GM23338 (cell line): ENCODE data around the gene CMSS1. TPM values are rescaled to one million over a fixed set of nuclear protein-coding genes. Genes with fewer than 3 reads are reported as not detected.

Experiments used
- ATAC-seq: fragments of 200-7000 bp; cut with Tn5 transposase; 3 replicates; pipeline ENCODE4 v1.9.1; 2020
- DNase-seq: peaks from one replicate; pipeline ENCODE4 v3.0.0-alpha.2; 2015; ENCODE audit warnings: low spot score
- H2AFZ ChIP-seq: fragments of 200-600 bp; sonication (generic); 2 replicates; pipeline ENCODE4 v1.8.0; 2016; ENCODE audit warnings: antibody characterized with exemption, mild to moderate bottlenecking, moderate library complexity
- H3F3A ChIP-seq: fragments of 200-600 bp; sonication (generic); replicated peaks from 2 replicates; pipeline ENCODE4 v1.8.0; 2017; ENCODE audit warnings: antibody characterized with exemption, mixed run types, low read depth
- H3K27ac ChIP-seq: fragments of 200-600 bp; sonication (generic); 2 replicates; pipeline ENCODE4 v1.6.1; 2016; ENCODE audit warnings: low read depth
- H3K27me3 ChIP-seq: fragments of 200-600 bp; sonication (generic); 2 replicates; pipeline ENCODE4 v1.8.0; 2016; ENCODE audit warnings: mild to moderate bottlenecking, mixed run types, moderate library complexity; ENCODE audit not compliant: insufficient read depth
- H3K36me3 ChIP-seq: fragments of 200-600 bp; sonication (generic); 2 replicates; pipeline ENCODE4 v1.8.0; 2016; ENCODE audit warnings: mild to moderate bottlenecking; ENCODE audit not compliant: insufficient read depth
- H3K4me1 ChIP-seq: fragments of 200-600 bp; sonication (generic); 2 replicates; pipeline ENCODE4 v1.8.0; 2016; ENCODE audit warnings: mild to moderate bottlenecking, moderate library complexity; ENCODE audit not compliant: insufficient read depth
- H3K4me2 ChIP-seq: fragments of 200-600 bp; sonication (generic); 2 replicates; pipeline ENCODE4 v1.7.1; 2017; ENCODE audit warnings: mixed run types
- H3K4me3 ChIP-seq: fragments of 200-600 bp; sonication (generic); 2 replicates; pipeline ENCODE4 v1.6.1; 2016; ENCODE audit warnings: mixed run types
- H3K79me2 ChIP-seq: fragments of 200-600 bp; sonication (generic); replicated peaks from 2 replicates; pipeline ENCODE4 v1.8.0; 2017; ENCODE audit warnings: mild to moderate bottlenecking; ENCODE audit not compliant: insufficient read depth
- H3K9me2 ChIP-seq: fragments of 200-600 bp; sonication (generic); 2 replicates; pipeline ENCODE4 v1.8.0; 2017; ENCODE audit not compliant: insufficient read depth
- H4K20me1 ChIP-seq: fragments of 200-600 bp; sonication (generic); replicated peaks from 2 replicates; pipeline ENCODE4 v1.8.0; 2017; ENCODE audit warnings: mild to moderate bottlenecking; ENCODE audit not compliant: insufficient read depth
- H3K27ac Mint-ChIP-seq: 2 replicates; pipeline ENCODE4 v1.8.0; 2020; ENCODE audit warnings: inconsistent platforms, mild to moderate bottlenecking, moderate library complexity, mixed read lengths
- H3K27me3 Mint-ChIP-seq: 3 replicates; pipeline ENCODE4 v1.8.0; 2022; ENCODE audit warnings: low read depth, mild to moderate bottlenecking, moderate library complexity, mixed read lengths, inconsistent platforms; ENCODE audit not compliant: insufficient read depth, poor library complexity
- H3K36me3 Mint-ChIP-seq: 3 replicates; pipeline ENCODE4 v1.8.0; 2021; ENCODE audit warnings: low read depth, mild to moderate bottlenecking, inconsistent platforms, moderate library complexity, mixed read lengths
- H3K4me1 Mint-ChIP-seq: 3 replicates; pipeline ENCODE4 v1.8.0; 2020; ENCODE audit warnings: mild to moderate bottlenecking, inconsistent platforms, mixed read lengths
- H3K4me3 Mint-ChIP-seq: 3 replicates; pipeline ENCODE4 v1.8.0; 2021; ENCODE audit warnings: moderate library complexity, mild to moderate bottlenecking, inconsistent platforms, mixed read lengths
- H3K9me3 Mint-ChIP-seq: 3 replicates; pipeline ENCODE4 v1.8.0; 2020; ENCODE audit warnings: moderate library complexity, mild to moderate bottlenecking, inconsistent platforms, mixed read lengths
- EZH2 ChIP-seq: fragments of 200-600 bp; sonication (generic); IDR thresholded peaks from one replicate; pipeline ENCODE4 v1.8.0; 2017; ENCODE audit warnings: antibody characterized with exemption, mild to moderate bottlenecking, low read depth; ENCODE audit not compliant: unreplicated experiment
- EZH2phosphoT487 ChIP-seq: fragments of 200-600 bp; sonication (generic); IDR thresholded peaks from one replicate; pipeline ENCODE4 v1.8.1; 2018; ENCODE audit warnings: antibody characterized with exemption; ENCODE audit not compliant: unreplicated experiment
- JUNB ChIP-seq: IDR thresholded peaks from one replicate; pipeline ENCODE4 v1.6.1; 2016; ENCODE audit warnings: antibody characterized with exemption; ENCODE audit not compliant: unreplicated experiment
- NANOG ChIP-seq: IDR thresholded peaks from 2 replicates; pipeline ENCODE4 v1.6.1; 2016; ENCODE audit warnings: antibody characterized with exemption, borderline replicate concordance
- POLR2AphosphoS5 ChIP-seq: IDR thresholded peaks from 2 replicates; pipeline ENCODE4 v1.6.1; 2016; ENCODE audit warnings: antibody characterized with exemption, low read depth
- REST ChIP-seq: IDR thresholded peaks from one replicate; pipeline ENCODE4 v1.6.1; 2018; ENCODE audit warnings: antibody characterized with exemption; ENCODE audit not compliant: unreplicated experiment
- STAT1 ChIP-seq: IDR thresholded peaks from one replicate; pipeline ENCODE4 v1.6.1; 2016; ENCODE audit warnings: antibody characterized with exemption; ENCODE audit not compliant: unreplicated experiment
- ZNF114 ChIP-seq: fragments of 250-450 bp; sonication (Bioruptor Pico); IDR thresholded peaks from 2 replicates; pipeline ENCODE4 v1.5.0; 2020; ENCODE audit warnings: mild to moderate bottlenecking, moderate library complexity
- ZNF331 ChIP-seq: fragments of 250-450 bp; sonication (Bioruptor Pico); IDR thresholded peaks from 2 replicates; pipeline ENCODE4 v1.5.0; 2020; ENCODE audit warnings: low read depth, mild to moderate bottlenecking, moderate library complexity
- ZNF462 ChIP-seq: fragments of 250-450 bp; sonication (Bioruptor Pico); IDR thresholded peaks from 2 replicates; pipeline ENCODE4 v1.5.0; 2020; ENCODE audit warnings: mild to moderate bottlenecking, moderate library complexity
- polyA plus RNA-seq: library from polyadenylated mRNA; unstranded; fragments of >200 nt; fragmentation: Nextera tagmentation; extraction: Ambion mirVana; gene quantifications from 2 replicates; pipeline ENCODE4 v1.2.1, GENCODE V29; 2016
- total RNA-seq: library from RNA; depleted of rRNA; stranded (reverse); fragments of >200 nt; shearing (Covaris generic); gene quantifications from 2 replicates; pipeline ENCODE4 v1.2.3, GENCODE V29; 2014

The CMSS1 gene
- total and polyA plus RNA-seq, 2 experiments from 2014 or later, result 39.4 to 187 TPM

GRCh38 chr3:100033184-100033583 is 215.5 kb downstream of the CMSS1 start:
- no peak overlapping the region for H3K4me3 ChIP-seq
- no peak overlapping the region for H3K27ac ChIP-seq
- no peak overlapping the region for H3K4me2 ChIP-seq
- Mint-ChIP-seq H3K4me1 (peaks cover 15% of the 10 kb centered on the region; the same call in 2 of the 3 replicates), H3K4me3 (no peak overlapping the region), H3K36me3 (no peaks in the 10 kb centered on the region), H3K9me3 (no peaks in the 10 kb centered on the region), H3K27me3 (peaks cover 2% of the 10 kb centered on the region), H3K27ac (no peak overlapping the region; the same call in 1 of the 2 replicates)
- no peaks in the 10 kb centered on the region for H4K20me1 ChIP-seq
- TF ChIP-seq STAT1, result no peak
- TF ChIP-seq POLR2AphosphoS5, result no peak
- no peak for TF ChIP-seq EZH2
- no peak for TF ChIP-seq ZNF114 (CRISPR knock-in tag)
- TF ChIP-seq JUNB, result no peak
- no peak for TF ChIP-seq REST
- TF ChIP-seq NANOG, result no peak
- no peak for TF ChIP-seq EZH2phosphoT487
- no peak for TF ChIP-seq ZNF462 (CRISPR knock-in tag)
- no peak for TF ChIP-seq ZNF331 (CRISPR knock-in tag)
- H2AFZ ChIP-seq, result no peak overlapping the region
- no peaks in the 10 kb centered on the region for H3K4me1 ChIP-seq
- ATAC-seq, result peak; percentile 53
- DNase-seq, result no peak
- no peaks in the 10 kb centered on the region for H3K79me2 ChIP-seq
- no peaks in the 10 kb centered on the region for H3K36me3 ChIP-seq
- no peaks in the 10 kb centered on the region for H3K9me2 ChIP-seq
- no peaks in the 10 kb centered on the region for H3K27me3 ChIP-seq
- H3F3A ChIP-seq, result no peaks in the 10 kb centered on the region
